NCI-H2196 treated with DMSO at 0.1 percent for 48 hours (cell line): ENCODE data around the gene GMFB.
A peak's percentile ranks its signal among the peaks of the same experiment; 100 is the strongest.
"Not testable (repeated sequence)": the region's sequence is repeated elsewhere in the genome, so short reads cannot be mapped to it uniquely, and the experiment has no call there.

Source experiments
- DNase-seq: peaks from one replicate; lab custom pipeline; 2025; ENCODE audit not compliant: unreplicated experiment; lab: John Stamatoyannopoulos, UW

Gene GMFB

DNA sequence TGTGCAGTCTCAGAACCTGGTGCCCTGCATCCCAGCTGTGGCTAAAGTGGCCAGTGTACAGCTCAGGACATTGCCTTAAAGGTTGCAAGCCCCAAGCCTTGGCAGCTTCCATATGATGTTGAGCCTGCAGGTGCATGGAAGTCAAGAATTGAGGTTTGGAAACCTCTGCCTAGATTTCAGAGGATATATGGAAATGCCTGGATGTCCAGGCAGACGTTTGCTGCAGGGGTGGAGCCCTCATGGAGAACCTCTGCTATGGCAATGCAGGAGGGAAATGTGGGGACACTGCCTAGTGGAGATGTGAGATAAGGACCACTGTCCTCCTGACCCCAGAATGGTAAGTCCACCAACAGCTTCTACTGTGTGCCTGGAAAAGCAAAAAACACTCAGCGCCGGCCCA, 29.7 kb downstream of the GMFB start:
- DNase-seq: no peak

DNA sequence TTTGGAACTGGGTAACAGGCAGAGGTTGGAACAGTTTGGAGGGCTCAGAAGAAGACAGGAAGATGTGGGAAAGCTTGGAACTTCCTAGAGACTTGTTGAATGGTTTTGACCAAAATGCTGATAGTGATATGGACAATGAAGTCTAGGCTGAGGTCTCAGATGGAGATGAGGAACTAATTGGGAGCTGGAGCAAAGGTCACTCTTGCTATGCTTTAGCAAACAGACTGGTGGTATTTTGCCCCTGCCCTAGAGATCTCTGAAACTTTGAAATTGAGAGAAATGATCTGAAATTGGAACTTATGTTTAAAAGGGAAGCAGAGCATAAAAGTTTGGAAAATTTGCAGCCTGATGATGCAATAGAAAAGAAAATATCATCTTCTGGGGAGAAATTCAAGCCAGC, 30.2 kb downstream of the GMFB start:
- not testable (repeated sequence) for DNase-seq

DNA sequence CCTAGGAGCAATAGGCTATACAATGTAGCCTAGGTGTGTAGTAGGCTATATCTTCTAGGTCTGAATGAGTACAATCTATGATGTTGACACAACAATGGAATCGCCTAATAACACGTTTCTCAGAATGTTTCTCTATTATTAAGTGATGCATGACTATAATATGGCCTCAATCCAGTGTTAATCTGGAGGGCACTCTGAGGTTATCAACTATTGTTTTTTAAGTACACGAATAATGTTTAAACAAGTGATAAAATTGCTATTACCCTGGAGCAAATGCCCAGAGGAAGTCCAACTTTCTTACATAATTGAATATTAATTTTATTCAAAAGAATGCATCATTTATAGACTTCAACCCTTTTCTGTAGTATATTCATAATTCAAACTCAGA, 31.2 kb downstream of the GMFB start:
- no peak for DNase-seq

DNA sequence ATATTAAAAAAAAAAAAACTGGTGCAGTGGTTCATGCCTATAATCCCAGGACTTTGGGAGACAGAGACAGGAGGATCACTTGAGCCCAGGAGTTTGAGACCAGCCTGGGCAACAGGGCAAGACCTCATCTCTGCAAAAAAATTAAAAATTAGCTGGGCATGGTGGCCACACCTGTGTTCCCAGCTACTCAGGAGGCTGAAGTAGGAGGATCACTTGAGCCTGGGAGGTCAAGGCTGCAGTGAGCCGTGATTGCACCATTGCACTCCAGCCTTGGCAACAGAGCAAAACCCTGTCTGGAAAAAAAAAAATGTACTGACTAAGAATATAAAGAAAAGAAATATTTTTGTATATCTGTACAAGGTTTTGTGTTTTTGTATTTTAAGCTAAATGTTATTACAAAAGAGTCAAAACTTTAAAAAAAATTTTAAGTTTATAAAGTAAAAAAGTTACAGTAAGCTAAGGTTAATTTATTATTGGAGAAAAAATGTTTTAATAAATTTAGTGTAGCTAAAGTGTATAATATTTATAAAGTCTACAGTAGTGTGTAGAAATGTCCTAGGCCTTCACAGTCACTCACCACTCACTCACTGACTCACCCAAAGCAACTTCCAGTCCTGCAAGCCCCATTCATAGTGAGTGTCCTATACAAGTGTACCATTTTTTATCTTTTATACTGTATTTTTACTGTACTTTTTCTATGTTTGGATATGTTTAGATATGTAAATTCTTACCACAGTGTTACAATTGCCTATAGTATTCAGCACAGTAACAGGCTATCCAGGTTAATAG, 31.8 kb downstream of the GMFB start:
- DNase-seq: not testable (repeated sequence)

DNA sequence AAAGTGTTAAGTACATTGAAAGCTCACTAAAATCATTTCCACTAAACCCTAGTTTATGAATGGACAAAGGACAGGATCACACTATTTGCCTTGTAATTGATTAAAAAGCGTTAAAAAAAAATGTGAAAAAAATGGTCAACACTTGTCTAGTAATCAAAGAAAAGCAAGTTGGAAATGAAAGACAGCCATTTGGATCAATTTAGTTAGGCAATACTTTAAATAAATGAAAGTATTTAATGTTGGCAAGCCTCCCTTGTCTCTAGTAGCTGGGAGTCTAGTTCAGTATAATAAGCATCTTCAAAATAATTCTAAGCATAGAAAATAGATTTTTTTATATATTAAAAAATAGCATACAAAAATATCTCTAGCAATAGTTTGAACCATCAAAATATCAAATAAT, 33.4 kb downstream of the GMFB start:
- DNase-seq: no peak

DNA sequence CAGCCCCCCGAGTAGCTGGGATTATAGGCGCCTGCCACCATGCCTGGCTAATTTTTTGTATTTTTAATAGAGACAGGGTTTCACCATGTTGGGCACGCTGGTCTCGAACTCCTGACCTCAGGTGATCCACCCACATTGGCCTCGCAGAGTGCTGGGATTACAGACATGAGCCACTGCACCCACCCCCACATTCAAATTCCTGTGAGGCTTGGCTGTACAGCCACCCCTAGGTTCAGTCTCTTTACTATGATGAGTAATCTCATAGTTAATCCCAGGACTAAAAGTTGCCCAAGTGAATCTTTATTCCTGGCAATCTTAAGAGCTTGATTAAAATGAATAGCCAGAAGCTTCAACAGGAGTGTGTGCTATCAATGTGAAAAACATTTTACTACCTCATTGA, 34.8 kb downstream of the GMFB start:
- DNase-seq: not testable (repeated sequence)

DNA sequence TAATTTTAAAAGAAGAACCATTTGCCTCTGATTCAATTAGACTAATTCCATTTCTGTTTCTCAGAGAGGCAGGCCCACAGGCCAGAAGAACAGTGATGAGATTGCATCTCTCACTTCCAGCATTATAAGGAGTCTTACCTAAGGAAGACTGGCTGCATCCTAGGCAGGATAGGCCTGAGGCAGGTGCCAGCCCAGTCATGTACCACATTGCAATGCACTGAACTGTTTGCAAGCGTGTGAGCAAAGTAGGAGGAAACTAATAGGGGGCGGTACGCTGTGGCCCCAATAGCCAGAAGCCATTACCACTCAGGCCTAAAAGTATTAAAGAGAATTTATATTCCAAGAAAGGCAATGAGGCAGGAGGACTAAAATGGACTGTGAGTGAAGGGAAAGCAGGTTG, 35.5 kb downstream of the GMFB start:
- no peak for DNase-seq

DNA sequence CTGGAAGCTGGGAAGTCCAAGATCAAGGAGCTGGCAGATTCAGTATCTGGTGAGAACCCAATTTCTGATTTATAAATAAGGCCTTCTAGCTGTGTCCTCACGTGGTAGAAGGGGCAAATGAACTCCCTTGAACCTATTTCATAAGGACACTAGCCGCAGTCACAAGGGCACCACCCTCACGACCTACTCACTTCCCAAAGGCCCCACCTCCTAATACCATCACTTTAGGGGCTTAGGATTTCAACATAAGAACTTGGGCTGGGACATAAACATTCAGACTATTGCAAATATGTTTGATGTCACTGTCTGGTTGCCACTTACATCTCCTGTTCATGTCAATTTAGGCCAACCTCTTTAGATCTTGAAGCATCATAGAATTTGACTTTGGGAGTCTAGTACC, 36.8 kb downstream of the GMFB start:
- no peak for DNase-seq

DNA sequence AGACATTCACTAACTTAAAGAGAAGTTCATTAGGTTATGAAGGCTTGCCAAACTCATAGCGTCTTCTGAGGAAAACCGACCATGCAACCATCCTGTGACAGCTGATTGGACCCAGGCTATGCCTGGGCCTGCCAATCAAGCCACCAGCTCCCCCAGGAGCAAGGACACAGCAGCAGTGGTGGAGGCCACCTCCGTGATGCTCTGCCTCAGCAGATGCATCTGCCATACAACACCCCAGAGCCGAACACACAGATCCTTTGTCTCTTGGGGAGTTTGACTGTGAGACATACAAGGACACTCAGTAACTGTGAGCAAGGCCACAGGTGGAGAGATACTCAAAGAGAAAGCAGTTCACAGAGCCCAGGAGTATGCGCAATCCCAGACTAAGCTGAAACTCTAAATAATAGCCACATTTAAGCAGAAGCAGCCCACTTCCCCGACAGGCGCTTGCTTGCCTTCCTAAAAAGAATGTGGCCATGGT, 37.6 kb downstream of the GMFB start:
- DNase-seq: no peak

DNA sequence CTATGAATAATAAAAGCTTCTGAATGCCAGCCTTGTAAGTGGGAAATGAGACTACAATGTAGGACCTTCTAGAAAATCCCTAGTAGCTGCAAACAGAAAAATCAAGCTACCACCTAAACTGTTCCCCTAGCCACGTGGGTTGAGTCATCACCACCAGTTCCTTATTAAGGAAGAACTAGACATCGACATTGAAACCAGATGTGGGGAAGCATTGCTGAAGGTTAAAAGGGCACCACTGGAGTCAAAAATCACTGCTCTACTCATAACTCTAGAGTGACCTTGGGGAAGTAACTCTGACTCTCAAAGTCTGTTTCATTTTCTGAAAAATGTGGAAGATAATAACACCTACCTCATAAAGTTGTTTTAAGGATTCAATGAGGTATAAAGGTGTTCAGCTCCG, 38.2 kb downstream of the GMFB start:
- DNase-seq: no peak

DNA sequence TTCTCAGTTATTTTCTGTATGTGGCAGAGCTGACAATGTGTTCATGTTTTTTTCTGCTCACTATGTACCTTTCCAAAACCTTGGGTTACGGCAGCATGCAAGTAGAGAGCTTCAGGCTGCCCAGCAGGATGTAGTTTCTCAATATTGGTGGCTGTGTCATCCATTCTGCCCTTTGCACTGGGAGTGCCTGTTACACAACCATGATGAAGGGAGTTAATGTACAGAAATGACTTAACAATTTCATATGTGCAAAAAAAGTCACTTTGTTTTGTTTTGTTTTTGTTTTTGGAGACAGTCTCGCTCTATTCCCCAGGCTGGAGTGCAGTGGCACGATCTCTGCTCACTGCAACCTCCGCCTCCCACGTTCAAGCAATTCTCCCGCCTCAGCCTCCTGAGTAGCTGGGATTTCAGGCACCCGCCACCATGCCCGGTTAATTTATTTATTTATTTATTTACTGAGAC, 41.5 kb downstream of the GMFB start:
- no peak for DNase-seq

DNA sequence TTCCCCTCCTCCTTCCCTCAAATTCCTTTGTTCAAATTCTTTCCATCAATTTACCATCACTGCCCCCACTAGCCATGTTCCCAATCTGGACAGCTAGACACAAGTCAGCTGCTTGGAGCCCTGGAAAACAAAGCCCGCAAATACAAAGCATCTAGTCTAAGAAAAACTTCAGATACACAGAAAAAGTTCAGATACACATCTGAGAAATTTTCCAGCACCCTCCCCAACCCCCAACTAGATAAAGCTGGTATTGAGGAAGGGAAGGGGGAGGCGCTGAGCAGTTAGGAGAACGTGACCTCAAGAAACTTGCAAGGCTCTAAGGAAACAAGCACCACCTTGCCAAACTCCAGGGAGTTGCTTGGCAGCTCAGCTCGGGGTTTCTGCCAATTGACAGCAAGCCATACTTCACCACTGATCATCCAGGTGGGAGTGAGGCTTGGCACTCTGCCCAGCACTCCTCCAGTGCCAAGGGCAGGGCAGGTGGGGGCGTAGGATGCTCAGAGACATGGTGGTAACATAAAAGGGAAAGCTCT, 42.6 kb downstream of the GMFB start:
- DNase-seq: peak; percentile 53

DNA sequence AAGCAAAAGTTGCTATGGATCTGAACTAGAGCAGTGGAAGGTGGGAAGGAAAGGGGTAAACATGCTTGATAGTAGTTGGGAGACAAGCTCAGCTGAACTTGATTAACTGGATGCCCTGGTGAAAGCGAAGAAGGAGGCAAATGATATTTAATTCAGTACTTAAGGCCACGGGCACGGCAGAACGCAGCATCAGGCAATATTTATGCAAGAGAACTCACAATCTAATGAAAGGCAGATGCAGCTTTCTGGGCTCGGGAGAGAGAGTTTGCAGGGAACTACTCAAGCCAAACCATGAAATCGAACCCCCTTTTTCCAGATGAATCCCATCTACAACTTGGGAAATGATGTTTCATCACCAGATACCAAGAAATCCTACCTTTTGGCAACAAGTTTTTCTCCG, 44.1 kb downstream of the GMFB start:
- DNase-seq: no peak

DNA sequence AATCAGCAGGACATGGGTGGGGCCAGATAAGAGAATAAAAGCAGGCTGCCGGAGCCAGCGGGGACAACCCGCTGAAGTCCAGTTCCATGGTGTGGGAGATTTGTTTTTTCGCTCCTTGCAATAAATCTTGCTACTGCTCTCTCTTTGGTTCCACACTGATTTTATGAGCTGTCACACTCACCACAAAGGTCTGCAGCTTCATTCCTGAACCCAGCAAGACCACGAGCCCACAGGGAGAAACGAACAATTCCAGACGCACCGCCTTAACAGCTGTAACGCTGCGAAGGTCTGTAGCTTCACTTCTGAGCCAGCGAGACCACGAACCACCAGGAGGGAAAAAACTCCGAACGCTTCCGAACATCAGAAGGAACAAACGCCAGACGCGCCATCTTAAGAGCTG, 44.8 kb downstream of the GMFB start:
- no peak for DNase-seq

DNA sequence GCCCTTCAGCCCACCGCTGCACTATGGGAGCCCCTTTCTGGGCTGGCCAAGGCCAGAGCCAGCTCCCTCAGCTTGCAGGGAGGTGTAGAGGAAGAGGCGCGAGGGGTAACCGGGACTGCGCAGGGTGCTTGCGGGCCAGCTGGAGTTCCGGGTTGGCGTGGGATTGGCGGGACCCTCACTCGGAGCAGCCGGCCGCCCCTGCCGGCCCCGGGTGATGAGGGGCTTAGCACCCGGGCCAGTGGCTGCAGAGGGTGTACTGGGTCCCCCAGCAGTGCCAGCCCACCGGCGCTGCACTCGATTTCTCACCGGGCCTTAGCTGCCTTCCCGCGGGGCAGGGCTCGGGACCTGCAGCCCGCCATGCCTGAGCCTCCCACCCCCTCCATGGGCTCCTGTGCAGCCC, 45.8 kb downstream of the GMFB start:
- not testable (repeated sequence) for DNase-seq

DNA sequence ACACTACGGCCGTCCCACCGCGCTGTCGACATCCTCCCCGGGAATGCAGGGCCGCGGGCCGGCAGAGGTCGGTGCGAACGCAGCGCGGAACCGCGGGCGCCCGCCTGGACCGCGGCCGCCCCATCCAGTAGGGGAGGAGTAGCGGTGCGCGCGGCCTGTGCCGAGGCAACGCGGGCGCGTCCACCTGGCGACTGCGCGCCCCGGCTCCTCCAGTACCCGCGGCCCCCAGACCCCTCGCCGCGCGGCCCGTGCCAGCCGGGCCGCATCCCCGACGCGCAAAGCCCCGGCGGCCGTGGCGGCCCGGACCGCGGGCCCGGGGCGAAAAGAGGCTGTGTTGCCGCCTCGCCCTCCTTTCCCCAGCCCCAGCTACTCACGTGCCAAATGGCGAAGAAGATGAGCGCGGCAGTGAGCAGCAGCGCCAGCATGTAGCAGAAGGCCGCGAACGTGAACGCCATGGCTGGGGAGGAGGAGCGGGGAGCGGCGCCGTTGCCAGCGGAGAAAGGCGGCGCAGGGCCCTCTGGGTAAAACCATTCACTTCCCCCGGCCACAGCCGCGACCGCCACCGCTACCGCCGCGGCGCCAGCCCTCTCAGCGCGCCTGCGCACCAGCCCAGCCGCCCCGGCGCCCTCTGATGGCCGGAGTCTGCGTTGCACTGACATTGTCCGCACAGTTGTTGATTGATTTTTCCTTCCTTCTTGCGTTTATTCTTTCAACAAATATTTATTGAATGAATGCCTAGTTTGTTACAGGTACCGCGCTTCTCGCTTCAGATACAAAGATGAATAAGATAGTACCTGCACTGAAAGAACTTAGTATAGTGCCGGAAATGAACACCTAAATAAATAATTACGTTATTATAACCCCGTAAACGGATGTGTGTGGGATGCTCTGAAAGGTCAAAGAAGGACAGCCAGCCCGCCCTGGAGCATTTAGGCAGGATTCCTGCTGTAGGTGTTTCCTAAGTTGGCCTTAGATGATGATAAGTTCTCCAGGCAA, 47.6 kb downstream of the GMFB start, which contains the start of gene CNIH1:
CNIH1 (minus strand) TSS at position 502 of the 996 bp plus-strand sequence; CDS start at position 455, 47 bp downstream.
- peak; percentile 86 for DNase-seq

DNA sequence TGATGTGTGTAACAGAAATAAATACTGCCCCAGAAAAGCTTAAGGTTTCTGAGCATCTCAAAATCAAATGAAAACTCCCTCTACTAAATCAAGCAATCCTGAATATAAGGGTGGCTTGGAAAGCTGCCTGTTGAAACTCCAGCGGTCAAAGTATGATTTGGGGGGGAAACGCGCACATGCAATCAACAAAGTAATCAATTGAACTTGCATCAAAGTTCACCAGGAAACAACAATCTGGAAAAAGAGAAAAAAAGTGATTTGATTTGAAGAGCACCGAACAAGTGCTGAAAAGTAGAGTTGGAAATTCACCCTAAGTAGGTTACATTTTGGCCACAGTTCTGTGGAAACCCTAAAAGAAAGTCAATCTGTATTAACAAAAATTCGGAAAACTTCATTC, 48.3 kb downstream of the GMFB start:
- no peak for DNase-seq

DNA sequence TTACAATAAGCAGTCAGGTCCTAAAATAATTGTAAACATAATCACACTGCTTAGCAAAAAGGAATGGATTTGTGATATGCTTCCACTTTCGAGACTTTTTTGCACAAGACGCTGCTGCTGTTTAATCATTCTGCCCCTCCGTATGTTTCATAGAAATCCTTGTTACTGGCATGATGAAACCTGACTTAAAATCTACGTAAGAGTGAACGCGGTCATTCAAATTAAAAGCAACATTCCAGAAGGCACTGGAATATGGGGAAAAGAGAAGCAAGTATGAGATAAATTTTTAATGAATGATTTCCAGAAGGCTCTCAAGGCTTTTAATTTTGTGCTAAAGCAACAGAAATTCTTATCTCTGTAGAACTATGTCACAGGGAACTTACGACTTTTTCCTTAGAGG, 48.7 kb downstream of the GMFB start:
- DNase-seq: no peak

DNA sequence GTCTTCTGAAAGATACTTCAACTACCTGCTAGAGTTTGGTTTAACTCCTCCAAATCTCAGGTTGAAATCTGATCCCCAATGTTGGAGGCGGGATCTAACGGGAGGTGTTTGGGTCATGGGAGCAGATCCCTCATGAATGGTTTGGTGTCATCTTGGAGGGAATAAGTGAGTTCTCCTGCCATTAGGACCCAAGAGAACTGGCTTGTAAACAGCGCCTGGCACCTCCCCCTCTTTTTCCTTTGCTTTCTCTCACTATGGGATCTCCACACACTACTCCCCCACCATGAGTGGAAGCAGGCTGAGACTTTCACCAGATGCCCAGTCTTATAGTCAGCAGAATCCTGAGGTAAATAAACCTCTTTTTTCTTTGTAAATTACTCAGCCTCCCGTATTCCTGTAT, 50.1 kb downstream of the GMFB start:
- no peak for DNase-seq

DNA sequence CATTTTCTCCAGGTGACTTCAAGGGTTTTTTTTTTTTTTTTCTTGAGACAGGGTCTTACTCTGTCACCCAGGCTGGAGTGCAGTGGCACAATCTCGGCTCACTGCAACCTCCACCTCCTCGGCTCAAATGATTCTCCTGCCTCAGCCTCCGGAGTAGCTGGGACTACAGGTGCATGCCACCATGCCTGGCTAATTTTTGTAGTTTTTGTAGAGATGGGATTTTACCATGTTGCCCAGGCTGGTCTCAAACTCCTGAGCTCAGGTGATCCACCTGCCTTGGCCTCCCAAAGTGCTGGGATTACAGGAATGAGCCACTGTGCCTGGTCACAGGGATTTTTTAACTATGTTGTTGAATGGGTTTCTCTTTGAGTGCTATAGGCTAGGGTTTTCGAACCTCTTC, 50.8 kb downstream of the GMFB start:
- not testable (repeated sequence) for DNase-seq

DNA sequence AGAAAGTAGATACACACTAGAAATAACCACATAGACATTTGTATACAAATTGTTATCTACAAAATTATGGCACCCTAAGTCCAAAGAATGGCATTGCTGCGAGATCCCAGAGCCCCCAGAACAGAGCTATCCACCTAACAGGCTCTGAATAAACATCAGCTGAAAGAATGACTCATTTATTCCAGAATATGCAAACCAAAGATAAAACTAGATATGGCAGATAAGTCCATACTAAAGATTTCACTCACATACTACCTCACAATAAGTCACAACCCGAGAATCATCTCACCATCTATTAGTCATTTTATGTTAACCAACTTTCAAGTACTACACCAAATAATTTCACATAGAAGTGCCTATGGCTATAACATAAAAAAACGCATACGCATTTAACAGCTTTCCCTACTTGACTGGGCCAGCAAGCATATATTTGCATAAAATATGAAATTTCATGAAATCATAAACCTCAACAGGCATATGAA, 53.2 kb downstream of the GMFB start:
- no peak for DNase-seq
